Measurements from ENCODE around the gene CTNNBIP1.

DNA sequence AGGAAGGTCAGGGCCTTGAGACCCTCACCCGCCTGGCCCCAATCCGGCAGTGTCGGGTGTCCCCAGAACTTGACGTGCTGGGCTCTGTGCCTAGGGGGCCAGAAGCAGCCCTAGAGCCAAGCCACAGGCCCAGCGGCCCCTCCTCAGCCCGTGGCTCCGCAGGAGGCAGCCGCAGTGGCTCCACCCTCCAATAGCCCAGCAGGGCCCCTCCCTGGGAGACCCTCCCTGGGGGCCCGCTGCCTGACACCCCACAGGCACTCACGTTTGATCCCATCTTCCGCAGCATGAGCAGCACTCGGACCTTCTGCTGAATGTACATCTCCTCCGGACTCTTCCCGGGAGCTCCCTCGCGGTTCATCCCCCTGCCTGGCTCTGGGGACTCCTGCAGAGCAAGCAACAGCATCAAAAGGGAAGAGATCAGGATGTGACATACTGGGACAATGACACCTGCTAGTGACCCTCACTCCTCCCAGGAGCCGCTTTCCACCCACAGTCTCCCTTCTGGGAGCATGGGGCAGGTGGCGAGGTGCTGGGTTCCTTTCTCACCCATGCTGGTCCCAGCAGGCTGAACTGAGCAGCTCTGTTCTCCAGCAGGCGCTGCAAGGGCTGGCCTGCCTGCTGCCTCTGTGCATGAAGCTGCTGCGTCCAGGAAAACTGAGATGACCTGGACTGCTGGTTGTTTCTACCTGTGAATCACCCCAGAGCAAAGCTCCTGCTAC, 38.2 kb downstream of the CTNNBIP1 start:
- TF ChIP-seq, protein P1, sequence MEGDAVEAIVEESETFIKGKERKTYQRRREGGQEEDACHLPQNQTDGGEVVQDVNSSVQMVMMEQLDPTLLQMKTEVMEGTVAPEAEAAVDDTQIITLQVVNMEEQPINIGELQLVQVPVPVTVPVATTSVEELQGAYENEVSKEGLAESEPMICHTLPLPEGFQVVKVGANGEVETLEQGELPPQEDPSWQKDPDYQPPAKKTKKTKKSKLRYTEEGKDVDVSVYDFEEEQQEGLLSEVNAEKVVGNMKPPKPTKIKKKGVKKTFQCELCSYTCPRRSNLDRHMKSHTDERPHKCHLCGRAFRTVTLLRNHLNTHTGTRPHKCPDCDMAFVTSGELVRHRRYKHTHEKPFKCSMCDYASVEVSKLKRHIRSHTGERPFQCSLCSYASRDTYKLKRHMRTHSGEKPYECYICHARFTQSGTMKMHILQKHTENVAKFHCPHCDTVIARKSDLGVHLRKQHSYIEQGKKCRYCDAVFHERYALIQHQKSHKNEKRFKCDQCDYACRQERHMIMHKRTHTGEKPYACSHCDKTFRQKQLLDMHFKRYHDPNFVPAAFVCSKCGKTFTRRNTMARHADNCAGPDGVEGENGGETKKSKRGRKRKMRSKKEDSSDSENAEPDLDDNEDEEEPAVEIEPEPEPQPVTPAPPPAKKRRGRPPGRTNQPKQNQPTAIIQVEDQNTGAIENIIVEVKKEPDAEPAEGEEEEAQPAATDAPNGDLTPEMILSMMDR (IDR thresholded peaks at IDR 0.05; ENCODE audit: borderline replicate concordance, extremely low read depth, low read length, poor library complexity, severe bottlenecking): no peak
- no peak for TF ChIP-seq EZH2 (IDR thresholded peaks at IDR 0.05; ENCODE audit: borderline replicate concordance, low read depth, low read length, severe bottlenecking)
